Measurements from ENCODE around the gene KREMEN2. TPM values are rescaled to one million over a fixed set of nuclear protein-coding genes. Genes with fewer than 3 reads are reported as not detected.

Gene KREMEN2
- total and polyA plus RNA-seq, 9 of the 15 experiments (the other 6 are each of a cell fraction or from before 2014, with no cell fraction given) = 0.04 to 7.7 (median 1.5) TPM; not detected in 1

- no peak for TF ChIP-seq CHD7 (IDR thresholded peaks at IDR 0.05; ENCODE audit: low read depth, low read length)
- TF ChIP-seq KDM4B (IDR thresholded peaks at IDR 0.05; ENCODE audit: borderline replicate concordance in 2 of 2, low read depth in 1 of 2) = no peak
- TF ChIP-seq ZNF589 (CRISPR knock-in tag; IDR thresholded peaks at IDR 0.05; ENCODE audit: low read depth) = peak; percentile 49; the same call in 1 of the 2 replicates
- no peak for TF ChIP-seq TRIM28 (IDR thresholded peaks at IDR 0.05)
- peak; percentile 57; the same call in 1 of the 2 replicates for TF ChIP-seq CTBP1 (IDR thresholded peaks at IDR 0.05; ENCODE audit: borderline replicate concordance)
- TF ChIP-seq ZEB2 (IDR thresholded peaks at IDR 0.05) = no peak
- no peak for TF ChIP-seq WHSC1 (IDR thresholded peaks at IDR 0.05; ENCODE audit: low read length)
- TF ChIP-seq SUPT5H (IDR thresholded peaks at IDR 0.05) = peak; percentile 43; the same call in 1 of the 2 replicates
- TF ChIP-seq, protein P1, sequence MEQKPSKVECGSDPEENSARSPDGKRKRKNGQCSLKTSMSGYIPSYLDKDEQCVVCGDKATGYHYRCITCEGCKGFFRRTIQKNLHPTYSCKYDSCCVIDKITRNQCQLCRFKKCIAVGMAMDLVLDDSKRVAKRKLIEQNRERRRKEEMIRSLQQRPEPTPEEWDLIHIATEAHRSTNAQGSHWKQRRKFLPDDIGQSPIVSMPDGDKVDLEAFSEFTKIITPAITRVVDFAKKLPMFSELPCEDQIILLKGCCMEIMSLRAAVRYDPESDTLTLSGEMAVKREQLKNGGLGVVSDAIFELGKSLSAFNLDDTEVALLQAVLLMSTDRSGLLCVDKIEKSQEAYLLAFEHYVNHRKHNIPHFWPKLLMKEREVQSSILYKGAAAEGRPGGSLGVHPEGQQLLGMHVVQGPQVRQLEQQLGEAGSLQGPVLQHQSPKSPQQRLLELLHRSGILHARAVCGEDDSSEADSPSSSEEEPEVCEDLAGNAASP (IDR thresholded peaks at IDR 0.05) = no peak
- TF ChIP-seq, protein P2, sequence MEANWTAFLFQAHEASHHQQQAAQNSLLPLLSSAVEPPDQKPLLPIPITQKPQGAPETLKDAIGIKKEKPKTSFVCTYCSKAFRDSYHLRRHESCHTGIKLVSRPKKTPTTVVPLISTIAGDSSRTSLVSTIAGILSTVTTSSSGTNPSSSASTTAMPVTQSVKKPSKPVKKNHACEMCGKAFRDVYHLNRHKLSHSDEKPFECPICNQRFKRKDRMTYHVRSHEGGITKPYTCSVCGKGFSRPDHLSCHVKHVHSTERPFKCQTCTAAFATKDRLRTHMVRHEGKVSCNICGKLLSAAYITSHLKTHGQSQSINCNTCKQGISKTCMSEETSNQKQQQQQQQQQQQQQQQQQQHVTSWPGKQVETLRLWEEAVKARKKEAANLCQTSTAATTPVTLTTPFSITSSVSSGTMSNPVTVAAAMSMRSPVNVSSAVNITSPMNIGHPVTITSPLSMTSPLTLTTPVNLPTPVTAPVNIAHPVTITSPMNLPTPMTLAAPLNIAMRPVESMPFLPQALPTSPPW (CRISPR knock-in tag; IDR thresholded peaks at IDR 0.05) = peak; percentile 86
- no peak for TF ChIP-seq ZNF124 (CRISPR knock-in tag; IDR thresholded peaks at IDR 0.05)
- TF ChIP-seq KLF13 (tag; IDR thresholded peaks at IDR 0.05; ENCODE audit: borderline replicate concordance, low read depth) = 0 out of 2 replicates have a peak, but pooled peaks have one; percentile 4
- no peak for TF ChIP-seq ZNF282 (CRISPR knock-in tag; IDR thresholded peaks at IDR 0.05)
Measured at GRCh38 chr16:3007059-3007956, 43.2 kb downstream of the KREMEN2 start (continued).

Measured in K562 (cell line).